ENCODE results near the gene FSIP1. TPM values are rescaled to one million over a fixed set of nuclear protein-coding genes. Genes with fewer than 3 reads are reported as not detected.

Gene FSIP1
- total RNA-seq, 1 experiment from 2014 or later = 1.3 TPM

DNA sequence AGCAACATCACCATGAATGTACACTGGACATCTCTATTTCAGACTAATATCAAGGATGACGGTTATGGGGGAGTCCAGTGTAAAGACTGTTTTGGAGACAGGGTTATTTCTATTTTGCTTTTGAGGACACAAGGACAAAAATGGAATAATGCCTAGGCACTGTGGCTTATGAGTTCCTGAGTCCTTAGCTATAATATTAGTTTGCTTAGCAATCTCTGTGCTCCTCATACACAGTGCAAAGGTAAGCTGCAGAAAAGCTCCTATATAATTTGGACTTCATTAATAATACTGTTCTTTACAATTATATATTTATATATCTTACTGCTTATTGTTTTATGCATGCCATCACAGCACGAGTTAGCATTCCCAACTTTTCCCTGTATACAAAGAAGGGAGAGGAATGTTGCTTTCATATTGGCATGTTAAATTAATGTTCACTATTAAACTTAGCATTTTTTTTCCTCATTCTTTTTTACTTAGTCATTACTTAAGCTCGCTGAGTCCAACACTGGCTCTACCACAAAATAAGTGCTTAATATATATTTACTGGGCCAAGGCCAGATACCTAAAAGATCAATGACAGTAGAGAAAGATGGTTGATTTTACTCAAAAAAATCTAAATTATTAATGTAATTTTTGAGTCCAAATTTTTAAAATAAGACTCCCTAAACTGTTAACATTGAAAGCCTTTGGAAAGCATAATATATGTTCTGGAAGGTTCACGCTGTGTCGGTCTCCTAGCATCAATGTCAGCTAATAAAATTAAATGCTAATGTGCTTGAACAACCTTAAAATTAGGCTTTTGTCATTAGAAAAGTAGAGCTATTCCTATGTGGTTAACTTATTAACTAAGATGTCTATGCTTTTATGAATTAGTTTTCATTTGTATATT is 187.9 kb downstream of the FSIP1 start:
- H3K4me1 Mint-ChIP-seq (ENCODE audit: low read depth, unreplicated experiment) = peaks cover 37% of the 10 kb centered on the region
- Histone ChIP-seq H3K4me1 (peaks cover 18% of the 10 kb centered on the region), H3K4me3 (ENCODE audit: low read depth, low read length) (no peak overlapping the region), H3K9me3 (no peaks in the 10 kb centered on the region), H3K36me3 (ENCODE audit: control insufficient read depth, insufficient read depth, low read length) (peaks cover 2% of the 10 kb centered on the region; the same call in 1 of the 2 replicates), H3K27me3 (replicated peaks; ENCODE audit: control insufficient read depth, insufficient read depth, low read length) (no peaks in the 10 kb centered on the region)
- intact Hi-C loops (cut with micrococcal nuclease; ENCODE audit: unreplicated experiment) = no loop called here
- CTCF ChIA-PET = interaction anchor here (0.6 kb wide), 1 partner anchor 887 kb away, joined by 4 read pairs; no protein-coding TSS in a partner anchor
- no peak overlapping the region for H3K27ac Mint-ChIP-seq (ENCODE audit: unreplicated experiment)
- peaks cover 93% of the 10 kb centered on the region for H3K36me3 Mint-ChIP-seq (ENCODE audit: insufficient read depth, unreplicated experiment)
- POLR2A ChIA-PET = interaction anchor here (1.1 kb wide), 1 partner anchor 14 kb away, joined by 3 read pairs; the partner anchor contains the start of gene THBS1
- no peaks in the 10 kb centered on the region for H3K9me3 Mint-ChIP-seq (ENCODE audit: unreplicated experiment)
- no peak overlapping the region for H3K4me3 Mint-ChIP-seq (ENCODE audit: unreplicated experiment)
- TF ChIP-seq, protein P1, sequence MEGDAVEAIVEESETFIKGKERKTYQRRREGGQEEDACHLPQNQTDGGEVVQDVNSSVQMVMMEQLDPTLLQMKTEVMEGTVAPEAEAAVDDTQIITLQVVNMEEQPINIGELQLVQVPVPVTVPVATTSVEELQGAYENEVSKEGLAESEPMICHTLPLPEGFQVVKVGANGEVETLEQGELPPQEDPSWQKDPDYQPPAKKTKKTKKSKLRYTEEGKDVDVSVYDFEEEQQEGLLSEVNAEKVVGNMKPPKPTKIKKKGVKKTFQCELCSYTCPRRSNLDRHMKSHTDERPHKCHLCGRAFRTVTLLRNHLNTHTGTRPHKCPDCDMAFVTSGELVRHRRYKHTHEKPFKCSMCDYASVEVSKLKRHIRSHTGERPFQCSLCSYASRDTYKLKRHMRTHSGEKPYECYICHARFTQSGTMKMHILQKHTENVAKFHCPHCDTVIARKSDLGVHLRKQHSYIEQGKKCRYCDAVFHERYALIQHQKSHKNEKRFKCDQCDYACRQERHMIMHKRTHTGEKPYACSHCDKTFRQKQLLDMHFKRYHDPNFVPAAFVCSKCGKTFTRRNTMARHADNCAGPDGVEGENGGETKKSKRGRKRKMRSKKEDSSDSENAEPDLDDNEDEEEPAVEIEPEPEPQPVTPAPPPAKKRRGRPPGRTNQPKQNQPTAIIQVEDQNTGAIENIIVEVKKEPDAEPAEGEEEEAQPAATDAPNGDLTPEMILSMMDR (IDR thresholded peaks at IDR 0.05; ENCODE audit: insufficient read depth in 1 of 2, low read depth in 1 of 2, low read length in 1 of 2, severe bottlenecking in 1 of 2, unreplicated experiment in 1 of 2) = no peak
- BruUV-seq (replicated peaks) = no TSS peak
- no peak for DNase-seq
- no peaks in the 10 kb centered on the region for H3K27me3 Mint-ChIP-seq (ENCODE audit: insufficient read depth, unreplicated experiment)

DNA sequence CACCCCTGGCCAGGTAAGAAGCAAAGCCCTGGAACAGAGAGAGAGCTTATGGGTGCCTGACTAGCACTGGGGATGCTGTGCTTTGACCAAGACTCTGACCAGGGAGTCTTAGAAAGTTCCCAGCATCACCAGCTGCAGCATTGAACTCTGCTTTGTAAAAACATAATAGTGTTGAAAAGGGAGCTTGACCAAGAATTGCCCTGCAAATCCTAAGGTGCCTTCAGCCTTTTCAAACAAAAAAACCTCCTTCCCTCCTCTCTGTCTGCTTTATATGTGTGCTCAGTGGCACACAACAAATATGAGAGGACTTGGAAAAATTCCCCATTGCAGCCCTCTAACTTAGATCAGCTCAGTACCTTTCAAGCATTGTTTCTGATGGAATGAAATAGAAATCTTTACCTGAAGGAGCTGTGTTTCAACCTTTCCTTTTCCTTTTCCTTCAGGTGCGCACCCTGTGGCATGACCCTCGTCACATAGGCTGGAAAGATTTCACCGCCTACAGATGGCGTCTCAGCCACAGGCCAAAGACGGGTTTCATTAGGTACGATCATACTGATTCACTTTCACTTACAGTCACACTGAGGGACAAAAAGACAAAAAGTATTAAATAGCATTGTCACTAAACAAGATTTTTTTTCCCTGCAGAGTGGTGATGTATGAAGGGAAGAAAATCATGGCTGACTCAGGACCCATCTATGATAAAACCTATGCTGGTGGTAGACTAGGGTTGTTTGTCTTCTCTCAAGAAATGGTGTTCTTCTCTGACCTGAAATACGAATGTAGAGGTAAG is 188.8 kb downstream of the FSIP1 start:
- ChIA-PET CTCF (interaction anchor here (0.6 kb wide), 1 partner anchor 886 kb away, joined by 4 read pairs; no protein-coding TSS in a partner anchor), POLR2A (interaction anchor here (1.1 kb wide), 1 partner anchor 13 kb away, joined by 3 read pairs; the partner anchor contains the start of gene THBS1)
- intact Hi-C loops (cut with micrococcal nuclease; ENCODE audit: unreplicated experiment) = no loop called here
- Mint-ChIP-seq H3K36me3 (ENCODE audit: insufficient read depth, unreplicated experiment) (peaks cover 96% of the 10 kb centered on the region), H3K4me1 (ENCODE audit: low read depth, unreplicated experiment) (peaks cover 31% of the 10 kb centered on the region), H3K27ac (ENCODE audit: unreplicated experiment) (no peak overlapping the region), H3K4me3 (ENCODE audit: unreplicated experiment) (no peak overlapping the region), H3K9me3 (ENCODE audit: unreplicated experiment) (no peaks in the 10 kb centered on the region), H3K27me3 (ENCODE audit: insufficient read depth, unreplicated experiment) (no peaks in the 10 kb centered on the region)
- no peak overlapping the region for H3K4me3 ChIP-seq (ENCODE audit: low read depth, low read length)
- peaks cover 18% of the 10 kb centered on the region for H3K4me1 ChIP-seq
- no peaks in the 10 kb centered on the region for H3K27me3 ChIP-seq (replicated peaks; ENCODE audit: control insufficient read depth, insufficient read depth, low read length)
- TF ChIP-seq, protein P1 (IDR thresholded peaks at IDR 0.05; ENCODE audit: insufficient read depth in 1 of 2, low read depth in 1 of 2, low read length in 1 of 2, severe bottlenecking in 1 of 2, unreplicated experiment in 1 of 2) = no peak
- DNase-seq = no peak
- H3K36me3 ChIP-seq (ENCODE audit: control insufficient read depth, insufficient read depth, low read length) = peaks cover 4% of the 10 kb centered on the region
- no peaks in the 10 kb centered on the region for H3K9me3 ChIP-seq
- BruUV-seq (replicated peaks) = no TSS peak

DNA sequence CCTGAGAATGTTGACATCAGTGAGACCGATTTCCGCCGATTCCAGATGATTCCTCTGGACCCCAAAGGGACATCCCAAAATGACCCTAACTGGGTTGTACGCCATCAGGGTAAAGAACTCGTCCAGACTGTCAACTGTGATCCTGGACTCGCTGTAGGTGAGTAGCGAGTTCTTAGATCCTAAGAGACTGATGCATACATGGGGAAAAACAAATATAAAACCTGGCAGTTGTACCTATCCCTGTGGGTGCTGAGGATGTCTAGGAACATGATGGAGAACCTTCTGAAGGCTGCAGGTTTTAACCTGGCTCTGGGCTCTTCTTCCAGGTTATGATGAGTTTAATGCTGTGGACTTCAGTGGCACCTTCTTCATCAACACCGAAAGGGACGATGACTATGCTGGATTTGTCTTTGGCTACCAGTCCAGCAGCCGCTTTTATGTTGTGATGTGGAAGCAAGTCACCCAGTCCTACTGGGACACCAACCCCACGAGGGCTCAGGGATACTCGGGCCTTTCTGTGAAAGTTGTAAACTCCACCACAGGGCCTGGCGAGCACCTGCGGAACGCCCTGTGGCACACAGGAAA is 189.5 kb downstream of the FSIP1 start:
- peaks cover 4% of the 10 kb centered on the region for H3K36me3 ChIP-seq (ENCODE audit: control insufficient read depth, insufficient read depth, low read length)
- no peak overlapping the region for H3K27ac Mint-ChIP-seq (ENCODE audit: unreplicated experiment)
- TF ChIP-seq, protein P1 (IDR thresholded peaks at IDR 0.05; ENCODE audit: insufficient read depth in 1 of 2, low read depth in 1 of 2, low read length in 1 of 2, severe bottlenecking in 1 of 2, unreplicated experiment in 1 of 2) = no peak
- no peak for DNase-seq
- H3K36me3 Mint-ChIP-seq (ENCODE audit: insufficient read depth, unreplicated experiment) = peaks cover 99% of the 10 kb centered on the region
- no peaks in the 10 kb centered on the region for H3K9me3 Mint-ChIP-seq (ENCODE audit: unreplicated experiment)
- intact Hi-C loops (cut with micrococcal nuclease; ENCODE audit: unreplicated experiment) = no loop called here
- CTCF ChIA-PET = no interaction called here
- H3K4me3 ChIP-seq (ENCODE audit: low read depth, low read length) = no peak overlapping the region
- no peaks in the 10 kb centered on the region for H3K27me3 Mint-ChIP-seq (ENCODE audit: insufficient read depth, unreplicated experiment)
- no peak overlapping the region for H3K4me3 Mint-ChIP-seq (ENCODE audit: unreplicated experiment)
- H3K9me3 ChIP-seq = no peaks in the 10 kb centered on the region
- POLR2A ChIA-PET = interaction anchor here (1.1 kb wide), 1 partner anchor 12 kb away, joined by 3 read pairs; the partner anchor contains the start of gene THBS1
- BruUV-seq (replicated peaks) = no TSS peak
- H3K4me1 ChIP-seq = peaks cover 14% of the 10 kb centered on the region
- H3K27me3 ChIP-seq (replicated peaks; ENCODE audit: control insufficient read depth, insufficient read depth, low read length) = no peaks in the 10 kb centered on the region
- H3K4me1 Mint-ChIP-seq (ENCODE audit: low read depth, unreplicated experiment) = peaks cover 28% of the 10 kb centered on the region

All from Caco-2 (cell line).